Astrocyte (in vitro differentiated cells and primary cell): Measurements from ENCODE around the gene OPCML.

ENCODE experiments used
- CTCF ChIP-seq: IDR thresholded peaks from 2 replicates; pipeline ENCODE4 v1.5.1; 2011; ENCODE audit warnings: low read depth, mild to moderate bottlenecking, inconsistent platforms, low read length, moderate library complexity; ENCODE audit not compliant: insufficient read depth
- EZH2 ChIP-seq: IDR thresholded peaks from 2 replicates; pipeline ENCODE4 v1.6.1; 2012; ENCODE audit warnings: mild to moderate bottlenecking, low read length, inconsistent platforms; ENCODE audit not compliant: insufficient read depth

- TF ChIP-seq CTCF (no peak), EZH2 (no peak)
Measured at GRCh38 chr11:132840191-132840590, 692.1 kb downstream of the OPCML start.
